ENCODE results near the gene SCYL3. TPM values are rescaled to one million over a fixed set of nuclear protein-coding genes. Genes with fewer than 3 reads are reported as not detected.
"Not testable (repeated sequence)": the region's sequence is repeated elsewhere in the genome, so short reads cannot be mapped to it uniquely, and the experiment has no call there.

SCYL3 gene
- total RNA-seq, 1 donor from 2014 or later, result 9.2 TPM

DNA sequence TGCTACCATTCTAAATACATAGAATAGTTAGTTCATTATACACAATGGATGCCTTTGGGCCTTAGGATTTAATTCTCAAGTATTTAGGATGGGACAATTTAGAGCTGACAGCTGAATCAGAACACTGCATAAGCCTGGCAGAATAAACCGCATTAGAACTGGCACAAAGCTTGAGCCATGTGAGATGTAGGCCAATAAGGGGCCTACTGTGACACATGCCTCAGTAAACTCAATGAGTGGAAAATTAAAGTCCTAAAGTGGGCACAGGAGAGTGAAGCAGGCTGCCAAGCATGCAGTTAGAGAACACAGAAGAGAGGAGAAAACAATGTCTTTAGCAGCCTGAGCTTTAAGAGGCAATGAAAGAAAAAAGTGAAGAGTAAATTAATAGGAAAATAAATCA lies 24.3 kb downstream of the SCYL3 start:
- TF ChIP-seq, protein P1, sequence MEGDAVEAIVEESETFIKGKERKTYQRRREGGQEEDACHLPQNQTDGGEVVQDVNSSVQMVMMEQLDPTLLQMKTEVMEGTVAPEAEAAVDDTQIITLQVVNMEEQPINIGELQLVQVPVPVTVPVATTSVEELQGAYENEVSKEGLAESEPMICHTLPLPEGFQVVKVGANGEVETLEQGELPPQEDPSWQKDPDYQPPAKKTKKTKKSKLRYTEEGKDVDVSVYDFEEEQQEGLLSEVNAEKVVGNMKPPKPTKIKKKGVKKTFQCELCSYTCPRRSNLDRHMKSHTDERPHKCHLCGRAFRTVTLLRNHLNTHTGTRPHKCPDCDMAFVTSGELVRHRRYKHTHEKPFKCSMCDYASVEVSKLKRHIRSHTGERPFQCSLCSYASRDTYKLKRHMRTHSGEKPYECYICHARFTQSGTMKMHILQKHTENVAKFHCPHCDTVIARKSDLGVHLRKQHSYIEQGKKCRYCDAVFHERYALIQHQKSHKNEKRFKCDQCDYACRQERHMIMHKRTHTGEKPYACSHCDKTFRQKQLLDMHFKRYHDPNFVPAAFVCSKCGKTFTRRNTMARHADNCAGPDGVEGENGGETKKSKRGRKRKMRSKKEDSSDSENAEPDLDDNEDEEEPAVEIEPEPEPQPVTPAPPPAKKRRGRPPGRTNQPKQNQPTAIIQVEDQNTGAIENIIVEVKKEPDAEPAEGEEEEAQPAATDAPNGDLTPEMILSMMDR (IDR thresholded peaks at IDR 0.05), result no peak
- DNase-seq (ENCODE audit: extremely low spot score, unreplicated experiment), result no peak
- H3K27me3 Mint-ChIP-seq (ENCODE audit: unreplicated experiment), result no peaks in the 10 kb centered on the region
- no peak overlapping the region for H3K4me3 Mint-ChIP-seq (ENCODE audit: unreplicated experiment)
- H3K36me3 Mint-ChIP-seq (ENCODE audit: unreplicated experiment), result peaks cover 86% of the 10 kb centered on the region
- no peak overlapping the region for H3K27ac Mint-ChIP-seq (ENCODE audit: unreplicated experiment)
- no peaks in the 10 kb centered on the region for H3K4me1 Mint-ChIP-seq (ENCODE audit: unreplicated experiment)
- peaks cover 6% of the 10 kb centered on the region for H3K9me3 Mint-ChIP-seq (ENCODE audit: unreplicated experiment)

DNA sequence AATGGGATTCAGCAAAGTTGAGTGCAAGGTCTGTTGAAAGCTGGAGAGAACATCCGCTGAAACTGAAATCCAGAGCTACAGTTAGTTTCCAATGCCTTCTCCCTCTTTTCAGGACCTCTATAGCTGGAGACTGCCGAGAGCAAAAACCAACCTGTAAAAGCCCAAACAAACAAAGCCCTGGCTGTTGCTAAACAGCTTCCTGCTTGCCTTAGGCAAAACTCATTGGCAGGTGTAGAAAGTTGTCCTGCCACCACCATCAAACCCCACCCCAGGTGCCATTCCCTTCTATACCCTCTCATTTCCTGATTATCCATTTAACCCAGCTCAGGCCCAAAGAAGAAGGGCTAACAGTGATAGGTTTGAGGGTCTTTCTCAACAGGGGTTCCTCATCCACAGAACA lies 24.7 kb downstream of the SCYL3 start:
- H3K36me3 Mint-ChIP-seq (ENCODE audit: unreplicated experiment), result peaks cover 86% of the 10 kb centered on the region

DNA sequence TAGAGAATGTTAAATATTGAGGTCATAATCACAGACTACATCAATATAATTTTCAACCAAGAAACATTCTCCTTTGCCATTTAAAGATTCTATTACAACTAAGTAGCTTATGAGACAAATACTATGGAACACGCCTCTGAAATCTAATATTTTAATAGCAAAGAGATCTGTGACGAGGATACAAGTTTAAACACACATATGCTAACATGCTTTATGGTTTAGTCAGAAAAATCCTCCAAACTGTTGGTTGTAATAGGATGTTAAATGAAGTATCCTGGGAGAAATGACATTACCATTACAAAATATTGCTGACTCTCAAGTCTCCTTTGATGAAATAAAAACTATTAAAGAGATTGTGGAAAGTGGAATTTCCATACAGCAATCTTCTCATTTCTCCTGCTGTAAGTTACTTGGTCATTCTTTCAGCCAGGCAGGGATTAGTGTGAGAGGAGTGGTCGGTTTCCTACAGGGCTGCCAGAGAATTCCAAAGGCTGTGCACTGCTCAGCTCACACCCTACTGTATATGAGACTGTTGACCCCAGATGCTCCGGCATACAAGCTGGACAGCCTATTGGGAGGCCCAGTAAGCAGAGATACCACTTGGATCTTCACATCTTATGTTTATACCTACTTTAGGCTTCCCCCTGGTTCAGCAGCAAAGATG lies 26.6 kb downstream of the SCYL3 start:
- TF ChIP-seq, protein P1 (IDR thresholded peaks at IDR 0.05), result no peak
- Mint-ChIP-seq H3K36me3 (ENCODE audit: unreplicated experiment) (peaks cover 82% of the 10 kb centered on the region), H3K4me3 (ENCODE audit: unreplicated experiment) (no peak overlapping the region)

More for the DNA sequence above, 24.7 kb downstream of the SCYL3 start:
- H3K27ac Mint-ChIP-seq (ENCODE audit: unreplicated experiment), result no peak overlapping the region
- peaks cover 6% of the 10 kb centered on the region for H3K9me3 Mint-ChIP-seq (ENCODE audit: unreplicated experiment)
- no peaks in the 10 kb centered on the region for H3K27me3 Mint-ChIP-seq (ENCODE audit: unreplicated experiment)
- H3K4me3 Mint-ChIP-seq (ENCODE audit: unreplicated experiment), result no peak overlapping the region
- TF ChIP-seq, protein P1 (IDR thresholded peaks at IDR 0.05), result no peak
- H3K4me1 Mint-ChIP-seq (ENCODE audit: unreplicated experiment), result no peaks in the 10 kb centered on the region
- DNase-seq (ENCODE audit: extremely low spot score, unreplicated experiment), result no peak

DNA sequence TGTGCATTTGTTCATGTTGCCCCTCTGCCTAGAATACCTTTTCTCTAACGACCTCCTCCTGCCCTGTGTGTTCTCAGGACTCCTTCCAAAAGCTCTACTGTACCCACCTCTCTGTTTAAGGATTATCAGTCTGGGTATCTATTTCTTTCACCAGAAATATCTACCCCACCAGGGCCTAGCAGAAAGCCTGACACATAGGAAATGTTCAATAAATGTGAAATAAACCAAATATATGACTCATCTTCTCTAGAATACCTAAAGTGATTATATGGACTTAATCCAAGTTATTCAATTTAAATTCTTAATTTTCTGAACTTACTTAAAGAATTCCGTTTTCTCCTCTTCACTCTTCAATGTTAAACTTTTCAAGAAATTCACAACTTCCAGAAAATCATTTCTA lies 27.1 kb downstream of the SCYL3 start:
- H3K36me3 Mint-ChIP-seq (ENCODE audit: unreplicated experiment), result peaks cover 79% of the 10 kb centered on the region
- H3K27ac Mint-ChIP-seq (ENCODE audit: unreplicated experiment), result no peak overlapping the region

More for the DNA sequence above, 26.6 kb downstream of the SCYL3 start:
- H3K27ac Mint-ChIP-seq (ENCODE audit: unreplicated experiment), result no peak overlapping the region
- no peaks in the 10 kb centered on the region for H3K9me3 Mint-ChIP-seq (ENCODE audit: unreplicated experiment)
- DNase-seq (ENCODE audit: extremely low spot score, unreplicated experiment), result no peak
- H3K27me3 Mint-ChIP-seq (ENCODE audit: unreplicated experiment), result no peaks in the 10 kb centered on the region
- no peaks in the 10 kb centered on the region for H3K4me1 Mint-ChIP-seq (ENCODE audit: unreplicated experiment)

DNA sequence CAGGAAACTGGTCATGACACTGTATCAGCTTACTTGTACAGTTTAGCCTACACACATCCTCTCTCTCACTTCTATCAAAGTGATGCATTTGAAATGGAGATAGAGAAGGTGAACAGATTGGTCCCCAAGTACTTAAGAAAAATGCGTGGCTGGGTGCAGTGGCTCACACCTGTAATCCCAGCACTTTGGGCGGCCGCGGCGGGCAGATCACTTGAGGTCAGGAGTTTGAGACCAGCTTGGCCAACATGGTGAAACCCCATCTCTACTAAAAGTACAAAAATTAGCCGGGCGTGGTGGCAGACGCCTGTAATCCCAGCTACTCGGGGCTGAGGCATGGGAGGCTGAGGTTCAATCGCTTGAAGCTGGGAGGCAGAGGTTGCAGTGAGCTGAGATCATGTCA lies 29.2 kb downstream of the SCYL3 start:
- not testable (repeated sequence) for H3K4me1 Mint-ChIP-seq (ENCODE audit: unreplicated experiment); H3K27me3 Mint-ChIP-seq (ENCODE audit: unreplicated experiment); H3K9me3 Mint-ChIP-seq (ENCODE audit: unreplicated experiment); H3K4me3 Mint-ChIP-seq (ENCODE audit: unreplicated experiment); H3K27ac Mint-ChIP-seq (ENCODE audit: unreplicated experiment); DNase-seq (ENCODE audit: extremely low spot score, unreplicated experiment)
- peaks cover 80% of the 10 kb centered on the region for H3K36me3 Mint-ChIP-seq (ENCODE audit: unreplicated experiment)

More for the DNA sequence above, 27.1 kb downstream of the SCYL3 start:
- no peaks in the 10 kb centered on the region for H3K4me1 Mint-ChIP-seq (ENCODE audit: unreplicated experiment)
- H3K4me3 Mint-ChIP-seq (ENCODE audit: unreplicated experiment), result no peak overlapping the region
- TF ChIP-seq, protein P1 (IDR thresholded peaks at IDR 0.05), result no peak
- DNase-seq (ENCODE audit: extremely low spot score, unreplicated experiment), result no peak
- no peaks in the 10 kb centered on the region for H3K27me3 Mint-ChIP-seq (ENCODE audit: unreplicated experiment)
- H3K9me3 Mint-ChIP-seq (ENCODE audit: unreplicated experiment), result no peaks in the 10 kb centered on the region

Data from osteocyte (in vitro differentiated cells).